HepG2 (cell line): ENCODE results near the gene TP73. TPM values are rescaled to one million over a fixed set of nuclear protein-coding genes. Genes with fewer than 3 reads are reported as not detected.

Experiments
- CEBPB ChIP-seq: IDR thresholded peaks from 2 replicates; pipeline ENCODE4 v1.6.1; 2011; ENCODE audit warnings: low read depth, low read length, improper control_type of control experiment, borderline replicate concordance
- CREB1 ChIP-seq, 2 experiments: fragments of 450-650 bp in 1 of 2; IDR thresholded peaks; 2 replicates each; pipeline ENCODE4 v1.6.1; 2016 to 2017; ENCODE audit warnings: control low read depth in 1 of 2, mild to moderate bottlenecking in 1 of 2, missing compliant biosample characterization in 1 of 2, missing genetic modification characterization in 1 of 2
- FOXK2 ChIP-seq: fragments of 450-650 bp; IDR thresholded peaks from 2 replicates; pipeline ENCODE4 v1.6.1; 2016
- KMT2B ChIP-seq: IDR thresholded peaks from 2 replicates; pipeline ENCODE4 v1.6.1; 2016; ENCODE audit warnings: missing genetic modification reagents, missing compliant biosample characterization
- MIER3 ChIP-seq: IDR thresholded peaks from 2 replicates; pipeline ENCODE4 v1.6.1; 2016; ENCODE audit warnings: missing compliant biosample characterization, borderline replicate concordance
- MYC ChIP-seq: sonication (generic); formaldehyde crosslinking; IDR thresholded peaks from 2 replicates; pipeline ENCODE4 v1.9.0; 2021; ENCODE audit warnings: missing genetic modification reagents, borderline replicate concordance
- RNF2 ChIP-seq: fragments of 450-650 bp; conservative IDR thresholded peaks from 2 replicates; pipeline ENCODE4 v1.6.1; 2016; ENCODE audit warnings: low read depth
- TSC22D2 ChIP-seq: sonication (generic); formaldehyde crosslinking; IDR thresholded peaks from 2 replicates; pipeline ENCODE4 v1.5.1; 2020; ENCODE audit warnings: missing genetic modification reagents, mild to moderate bottlenecking, borderline replicate concordance
- ZBTB20 ChIP-seq: sonication (generic); formaldehyde crosslinking; IDR thresholded peaks from 2 replicates; pipeline ENCODE4 v1.8.1; 2023; ENCODE audit warnings: missing genetic modification reagents, low read depth, mild to moderate bottlenecking, borderline replicate concordance
- ZNF333 ChIP-seq: sonication (generic); formaldehyde crosslinking; IDR thresholded peaks from 2 replicates; pipeline ENCODE4 v1.4.0; 2020; ENCODE audit warnings: mild to moderate bottlenecking, missing genetic modification reagents, borderline replicate concordance
- ZNF775 ChIP-seq: sonication (generic); formaldehyde crosslinking; IDR thresholded peaks from 2 replicates; pipeline ENCODE4 v1.4.0; 2020; ENCODE audit warnings: missing genetic modification reagents, mild to moderate bottlenecking, moderate library complexity, borderline replicate concordance
- ZNF891 ChIP-seq: sonication (generic); formaldehyde crosslinking; IDR thresholded peaks from 2 replicates; pipeline ENCODE4 v1.5.0; 2020; ENCODE audit warnings: mild to moderate bottlenecking, missing genetic modification reagents
- polyA plus RNA-seq, 8 experiments: library from polyadenylated mRNA; depleted of rRNA in 3 of 8; stranded (reverse) in 7 of 8; unstranded in 1 of 8; fragments of >200 nt; fragmentation: Illumina TruSeq in 4 of 8; extraction: Trizol in 4 of 8; gene quantifications; 2 replicates each; pipeline versions ENCODE4 v1.2.1 to v1.2.3, GENCODE V29; 2011 to 2016; ENCODE audit warnings: low read depth in 4 of 8, missing spikeins in 1 of 8, mixed read lengths in 1 of 8; ENCODE audit not compliant: insufficient read depth in 1 of 8
- total RNA-seq, 5 experiments: library from RNA; depleted of rRNA; stranded (reverse); fragments of >200 nt; fragmentation: Illumina TruSeq; extraction: Trizol; gene quantifications; 2 replicates each; pipeline ENCODE4 v1.2.3, GENCODE V29; 2016; ENCODE audit warnings: low read depth in 1 of 5
- TF ChIP-seq, protein P1 (sequence below), 2 experiments: sonication (generic) in 1 of 2; formaldehyde crosslinking in 1 of 2; IDR thresholded peaks; 2 replicates each; pipeline versions ENCODE4 v1.4.0 to v1.6.1; 2018 to 2020; ENCODE audit warnings: missing genetic modification reagents in 2 of 2, borderline replicate concordance in 1 of 2, low read depth in 1 of 2, mild to moderate bottlenecking in 1 of 2, missing biosample characterization in 1 of 2
- TF ChIP-seq, protein P2 (sequence below): sonication (generic); formaldehyde crosslinking; IDR thresholded peaks from 2 replicates; pipeline ENCODE4 v1.8.0; 2022; ENCODE audit warnings: low read depth, missing genetic modification reagents
- TF ChIP-seq, protein P3 (sequence below): sonication (generic); formaldehyde crosslinking; IDR thresholded peaks from 2 replicates; pipeline ENCODE4 v1.4.0; 2020; ENCODE audit warnings: missing genetic modification reagents
- TF ChIP-seq, protein P4 (sequence below): sonication (generic); formaldehyde crosslinking; IDR thresholded peaks from 2 replicates; pipeline ENCODE4 v1.8.1; 2023; ENCODE audit warnings: missing genetic modification reagents, inconsistent platforms, borderline replicate concordance

The TP73 gene
- total and polyA plus RNA-seq, 2 of the 13 experiments (the other 11 are each of a cell fraction or from before 2014, with no cell fraction given), result 0.49 to 1.1 TPM

DNA sequence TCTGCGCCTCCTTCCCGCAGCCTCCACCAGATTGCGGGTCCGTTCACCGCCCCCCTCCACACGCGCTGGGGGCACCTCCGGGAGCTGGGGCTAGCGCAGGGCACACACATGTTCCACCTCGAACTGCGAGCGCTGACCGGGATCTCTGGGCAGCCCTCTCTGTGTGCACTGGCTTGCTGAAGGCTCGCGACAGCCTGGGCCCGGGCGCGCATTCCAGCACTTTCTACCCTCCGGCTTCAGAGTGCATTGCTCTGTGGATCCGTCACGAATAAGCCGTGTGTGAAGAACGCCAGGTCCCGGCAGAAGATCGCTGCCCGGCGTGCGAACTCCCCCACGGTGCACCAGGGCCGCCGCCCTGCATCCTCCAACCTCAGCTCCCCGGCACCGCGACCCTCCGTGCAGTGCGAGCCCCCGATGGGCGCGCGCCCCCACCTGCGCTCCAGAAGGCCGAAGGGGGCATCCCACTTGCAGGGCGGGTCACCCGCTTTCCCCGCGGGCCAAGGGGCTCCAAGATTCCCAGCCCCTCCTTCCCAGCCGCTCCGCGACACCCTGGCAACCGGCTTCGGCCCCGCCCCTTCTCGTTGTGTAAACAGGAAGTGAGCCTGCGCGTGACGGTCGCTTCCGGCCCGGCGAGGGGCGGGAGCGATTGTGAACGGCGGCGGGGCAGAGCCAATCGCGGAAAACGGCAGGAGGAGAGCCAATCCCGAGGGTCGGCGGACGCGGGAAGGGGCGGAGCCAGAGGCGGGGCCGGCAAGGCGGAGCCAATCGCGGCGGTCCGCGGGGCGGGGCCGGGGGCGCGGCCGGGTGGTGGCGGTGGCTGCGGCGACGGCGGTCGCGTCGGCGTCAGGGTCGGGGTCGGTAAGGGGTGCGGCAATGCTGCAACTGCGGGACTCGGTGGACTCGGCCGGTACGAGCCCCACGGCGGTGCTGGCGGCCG is 27.8 kb upstream of the TP73 start, which contains the start of gene TPRG1L (continued):
- peak; percentile 85 for TF ChIP-seq CREB1 (IDR thresholded peaks at IDR 0.05)
- peak; percentile 86 for TF ChIP-seq CREB1 (CRISPR knock-in tag; IDR thresholded peaks at IDR 0.05)
- TF ChIP-seq RNF2, result no peak
- peak; percentile 44; the same call in 1 of the 2 replicates for TF ChIP-seq KMT2B (CRISPR knock-in tag)
- TF ChIP-seq ZNF333 (CRISPR knock-in tag), result no peak
- TF ChIP-seq, protein P1, sequence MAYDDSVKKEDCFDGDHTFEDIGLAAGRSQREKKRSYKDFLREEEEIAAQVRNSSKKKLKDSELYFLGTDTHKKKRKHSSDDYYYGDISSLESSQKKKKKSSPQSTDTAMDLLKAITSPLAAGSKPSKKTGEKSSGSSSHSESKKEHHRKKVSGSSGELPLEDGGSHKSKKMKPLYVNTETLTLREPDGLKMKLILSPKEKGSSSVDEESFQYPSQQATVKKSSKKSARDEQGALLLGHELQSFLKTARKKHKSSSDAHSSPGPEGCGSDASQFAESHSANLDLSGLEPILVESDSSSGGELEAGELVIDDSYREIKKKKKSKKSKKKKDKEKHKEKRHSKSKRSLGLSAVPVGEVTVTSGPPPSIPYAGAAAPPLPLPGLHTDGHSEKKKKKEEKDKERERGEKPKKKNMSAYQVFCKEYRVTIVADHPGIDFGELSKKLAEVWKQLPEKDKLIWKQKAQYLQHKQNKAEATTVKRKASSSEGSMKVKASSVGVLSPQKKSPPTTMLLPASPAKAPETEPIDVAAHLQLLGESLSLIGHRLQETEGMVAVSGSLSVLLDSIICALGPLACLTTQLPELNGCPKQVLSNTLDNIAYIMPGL (CRISPR knock-in tag; IDR thresholded peaks at IDR 0.05; ENCODE audit: borderline replicate concordance in 1 of 2, low read depth in 1 of 2), result 0 out of 4 replicates have a peak, but pooled peaks have one; percentile 25 to 44
- peak; percentile 87 for TF ChIP-seq ZNF891 (CRISPR knock-in tag)
- TF ChIP-seq, protein P2, sequence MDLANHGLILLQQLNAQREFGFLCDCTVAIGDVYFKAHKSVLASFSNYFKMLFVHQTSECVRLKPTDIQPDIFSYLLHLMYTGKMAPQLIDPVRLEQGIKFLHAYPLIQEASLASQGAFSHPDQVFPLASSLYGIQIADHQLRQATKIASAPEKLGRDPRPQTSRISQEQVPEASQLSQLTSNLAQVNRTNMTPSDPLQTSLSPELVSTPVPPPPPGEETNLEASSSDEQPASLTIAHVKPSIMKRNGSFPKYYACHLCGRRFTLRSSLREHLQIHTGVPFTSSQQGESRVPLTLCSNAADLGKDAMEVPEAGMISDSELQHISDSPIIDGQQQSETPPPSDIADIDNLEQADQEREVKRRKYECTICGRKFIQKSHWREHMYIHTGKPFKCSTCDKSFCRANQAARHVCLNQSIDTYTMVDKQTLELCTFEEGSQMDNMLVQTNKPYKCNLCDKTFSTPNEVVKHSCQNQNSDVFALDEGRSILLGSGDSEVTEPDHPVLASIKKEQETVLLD (CRISPR knock-in tag), result peak; percentile 61; the same call in 1 of the 2 replicates
- 0 out of 2 replicates have a peak, but pooled peaks have one; percentile 36 for TF ChIP-seq ZBTB20
- TF ChIP-seq FOXK2, result peak; percentile 80
- TF ChIP-seq, protein P3, sequence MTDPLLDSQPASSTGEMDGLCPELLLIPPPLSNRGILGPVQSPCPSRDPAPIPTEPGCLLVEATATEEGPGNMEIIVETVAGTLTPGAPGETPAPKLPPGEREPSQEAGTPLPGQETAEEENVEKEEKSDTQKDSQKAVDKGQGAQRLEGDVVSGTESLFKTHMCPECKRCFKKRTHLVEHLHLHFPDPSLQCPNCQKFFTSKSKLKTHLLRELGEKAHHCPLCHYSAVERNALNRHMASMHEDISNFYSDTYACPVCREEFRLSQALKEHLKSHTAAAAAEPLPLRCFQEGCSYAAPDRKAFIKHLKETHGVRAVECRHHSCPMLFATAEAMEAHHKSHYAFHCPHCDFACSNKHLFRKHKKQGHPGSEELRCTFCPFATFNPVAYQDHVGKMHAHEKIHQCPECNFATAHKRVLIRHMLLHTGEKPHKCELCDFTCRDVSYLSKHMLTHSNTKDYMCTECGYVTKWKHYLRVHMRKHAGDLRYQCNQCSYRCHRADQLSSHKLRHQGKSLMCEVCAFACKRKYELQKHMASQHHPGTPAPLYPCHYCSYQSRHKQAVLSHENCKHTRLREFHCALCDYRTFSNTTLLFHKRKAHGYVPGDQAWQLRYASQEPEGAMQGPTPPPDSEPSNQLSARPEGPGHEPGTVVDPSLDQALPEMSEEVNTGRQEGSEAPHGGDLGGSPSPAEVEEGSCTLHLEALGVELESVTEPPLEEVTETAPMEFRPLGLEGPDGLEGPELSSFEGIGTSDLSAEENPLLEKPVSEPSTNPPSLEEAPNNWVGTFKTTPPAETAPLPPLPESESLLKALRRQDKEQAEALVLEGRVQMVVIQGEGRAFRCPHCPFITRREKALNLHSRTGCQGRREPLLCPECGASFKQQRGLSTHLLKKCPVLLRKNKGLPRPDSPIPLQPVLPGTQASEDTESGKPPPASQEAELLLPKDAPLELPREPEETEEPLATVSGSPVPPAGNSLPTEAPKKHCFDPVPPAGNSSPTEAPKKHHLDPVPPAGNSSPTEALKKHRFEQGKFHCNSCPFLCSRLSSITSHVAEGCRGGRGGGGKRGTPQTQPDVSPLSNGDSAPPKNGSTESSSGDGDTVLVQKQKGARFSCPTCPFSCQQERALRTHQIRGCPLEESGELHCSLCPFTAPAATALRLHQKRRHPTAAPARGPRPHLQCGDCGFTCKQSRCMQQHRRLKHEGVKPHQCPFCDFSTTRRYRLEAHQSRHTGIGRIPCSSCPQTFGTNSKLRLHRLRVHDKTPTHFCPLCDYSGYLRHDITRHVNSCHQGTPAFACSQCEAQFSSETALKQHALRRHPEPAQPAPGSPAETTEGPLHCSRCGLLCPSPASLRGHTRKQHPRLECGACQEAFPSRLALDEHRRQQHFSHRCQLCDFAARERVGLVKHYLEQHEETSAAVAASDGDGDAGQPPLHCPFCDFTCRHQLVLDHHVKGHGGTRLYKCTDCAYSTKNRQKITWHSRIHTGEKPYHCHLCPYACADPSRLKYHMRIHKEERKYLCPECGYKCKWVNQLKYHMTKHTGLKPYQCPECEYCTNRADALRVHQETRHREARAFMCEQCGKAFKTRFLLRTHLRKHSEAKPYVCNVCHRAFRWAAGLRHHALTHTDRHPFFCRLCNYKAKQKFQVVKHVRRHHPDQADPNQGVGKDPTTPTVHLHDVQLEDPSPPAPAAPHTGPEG (CRISPR knock-in tag), result no peak
- TF ChIP-seq MYC (CRISPR knock-in tag), result peak; percentile 52; the same call in 1 of the 2 replicates
- no peak for TF ChIP-seq CEBPB
- TF ChIP-seq, protein P4, sequence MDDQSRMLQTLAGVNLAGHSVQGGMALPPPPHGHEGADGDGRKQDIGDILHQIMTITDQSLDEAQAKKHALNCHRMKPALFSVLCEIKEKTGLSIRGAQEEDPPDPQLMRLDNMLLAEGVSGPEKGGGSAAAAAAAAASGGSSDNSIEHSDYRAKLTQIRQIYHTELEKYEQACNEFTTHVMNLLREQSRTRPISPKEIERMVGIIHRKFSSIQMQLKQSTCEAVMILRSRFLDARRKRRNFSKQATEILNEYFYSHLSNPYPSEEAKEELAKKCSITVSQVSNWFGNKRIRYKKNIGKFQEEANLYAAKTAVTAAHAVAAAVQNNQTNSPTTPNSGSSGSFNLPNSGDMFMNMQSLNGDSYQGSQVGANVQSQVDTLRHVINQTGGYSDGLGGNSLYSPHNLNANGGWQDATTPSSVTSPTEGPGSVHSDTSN (CRISPR knock-in tag), result peak; percentile 32; the same call in 1 of the 2 replicates
- peak; percentile 10; the same call in 1 of the 2 replicates for TF ChIP-seq MIER3 (CRISPR knock-in tag)
- TF ChIP-seq TSC22D2 (CRISPR knock-in tag), result peak; percentile 23; the same call in 1 of the 2 replicates
- no peak for TF ChIP-seq ZNF775
